GM12878 (cell line): ENCODE data around the gene NFIX.

Experiments used
- CTCF ChIP-seq, 3 experiments: IDR thresholded peaks in 2 of 3; conservative IDR thresholded peaks in 1 of 3; 2 replicates each; pipeline ENCODE4 v1.5.1; 2011; ENCODE audit warnings: low read depth in 3 of 3, low read length in 3 of 3, mild to moderate bottlenecking in 3 of 3, control low read depth in 2 of 3, moderate library complexity in 2 of 3, inconsistent platforms in 1 of 3, mixed read lengths in 1 of 3; ENCODE audit not compliant: control insufficient read depth in 2 of 3, insufficient read depth in 1 of 3; ENCODE audit errors: extremely low read depth in 1 of 3
- EZH2 ChIP-seq: IDR thresholded peaks from 2 replicates; pipeline ENCODE4 v1.6.1; 2012; ENCODE audit warnings: low read depth, mild to moderate bottlenecking, control low read depth, inconsistent platforms, low read length, borderline replicate concordance; ENCODE audit not compliant: control insufficient read depth
- FOS ChIP-seq: IDR thresholded peaks from 3 replicates; pipeline ENCODE4 v1.6.1; 2011; ENCODE audit warnings: borderline replicate concordance; ENCODE audit not compliant: insufficient read length; ENCODE audit errors: extremely low read depth
- MAX ChIP-seq: IDR thresholded peaks from 2 replicates; pipeline ENCODE4 v1.6.1; 2012; ENCODE audit warnings: low read depth, low read length, improper control_type of control experiment
- PAX5 ChIP-seq: IDR thresholded peaks from 2 replicates; pipeline ENCODE4 v1.6.1; 2011; ENCODE audit warnings: low read depth, low read length, borderline replicate concordance
- PKNOX1 ChIP-seq: fragments of 450-650 bp; IDR thresholded peaks from 2 replicates; pipeline ENCODE4 v1.6.1; 2016; ENCODE audit warnings: mild to moderate bottlenecking
- POLR2AphosphoS5 ChIP-seq: IDR thresholded peaks from 2 replicates; pipeline ENCODE4 v1.6.1; 2011; ENCODE audit warnings: mild to moderate bottlenecking, low read length, inconsistent platforms
- REST ChIP-seq: IDR thresholded peaks from 2 replicates; pipeline ENCODE4 v1.6.1; 2012; ENCODE audit warnings: mild to moderate bottlenecking, low read depth, low read length
- TARDBP ChIP-seq: IDR thresholded peaks from 2 replicates; pipeline ENCODE4 v1.6.1; 2016; ENCODE audit warnings: borderline replicate concordance

GRCh38 chr19:12979974-12980373 is 15.3 kb upstream of the NFIX start:
- TF ChIP-seq PKNOX1 (no peak), CTCF (IDR thresholded peaks at IDR 0.05 in 2 of 3, conservative IDR thresholded peaks at IDR 0.05 in 1 of 3; ENCODE audit: control insufficient read depth in 2 of 3, extremely low read depth in 1 of 3, insufficient read depth in 1 of 3, low read depth in 3 of 3, low read length in 3 of 3) (no peak), REST (no peak), PAX5 (no peak), EZH2 (no peak), FOS (no peak), MAX (no peak), POLR2AphosphoS5 (no peak), TARDBP (no peak)
